Natural killer cell (primary cell): ENCODE data around the gene SH2D3A. TPM values are rescaled to one million over a fixed set of nuclear protein-coding genes. Genes with fewer than 3 reads are reported as not detected.
"Not testable (repeated sequence)": the region's sequence is repeated elsewhere in the genome, so short reads cannot be mapped to it uniquely, and the experiment has no call there.

ENCODE experiments used
- ATAC-seq, 3 donors: fragments of 150-1000 bp in 2 of 3; fragments of 200-7000 bp in 1 of 3; cut with Tn5 transposase; 1 replicate in 1 of 3; 2 replicates in 2 of 3; pipeline ENCODE4 v1.10.0; 2021; ENCODE audit warnings: mild to moderate bottlenecking in 2 of 3, moderate library complexity in 2 of 3
- DNase-seq, 2 donors: peaks; one replicate each; pipeline versions ENCODE4 v3.0.0 to v3.0.0-alpha.2; 2013 to 2021; ENCODE audit warnings: mixed read lengths in 1 of 2
- H3K27ac ChIP-seq: one replicate; pipeline ENCODE4 v1.5.1; 2013; ENCODE audit warnings: mild to moderate bottlenecking, low read length
- H3K27me3 ChIP-seq: one replicate; pipeline ENCODE4 v1.6.1; 2013; ENCODE audit warnings: low read length; ENCODE audit not compliant: control insufficient read depth, insufficient read depth
- H3K36me3 ChIP-seq: one replicate; pipeline ENCODE4 v1.6.1; 2013; ENCODE audit warnings: low read length; ENCODE audit not compliant: control insufficient read depth, insufficient read depth
- H3K4me1 ChIP-seq: one replicate; pipeline ENCODE4 v1.6.1; 2013; ENCODE audit warnings: low read length; ENCODE audit not compliant: control insufficient read depth, insufficient read depth
- H3K4me3 ChIP-seq: one replicate; pipeline ENCODE4 v1.5.1; 2013; ENCODE audit warnings: low read length
- H3K9me3 ChIP-seq: one replicate; pipeline ENCODE4 v1.6.1; 2013; ENCODE audit warnings: low read length; ENCODE audit not compliant: control insufficient read depth, insufficient read depth
- H3K27ac Mint-ChIP-seq, 2 donors: one replicate each; pipeline ENCODE4 v1.8.0; 2022; ENCODE audit warnings: mild to moderate bottlenecking in 2 of 2, mixed read lengths in 2 of 2, moderate library complexity in 1 of 2
- H3K27me3 Mint-ChIP-seq, 2 donors: one replicate each; pipeline ENCODE4 v1.8.0; 2022; ENCODE audit warnings: low read depth in 2 of 2, mixed read lengths in 2 of 2
- H3K36me3 Mint-ChIP-seq: one replicate; pipeline ENCODE4 v1.8.0; 2022; ENCODE audit warnings: mixed read lengths
- H3K4me1 Mint-ChIP-seq, 2 donors: one replicate each; pipeline ENCODE4 v1.8.0; 2022; ENCODE audit warnings: mixed read lengths in 2 of 2
- H3K4me3 Mint-ChIP-seq: one replicate; pipeline ENCODE4 v1.8.0; 2022; ENCODE audit warnings: mild to moderate bottlenecking, moderate library complexity, mixed read lengths
- H3K9me3 Mint-ChIP-seq, 2 donors: one replicate each; pipeline ENCODE4 v1.8.0; 2022; ENCODE audit warnings: mixed read lengths in 2 of 2
- CTCF ChIP-seq: fragments of 200-600 bp; IDR thresholded peaks from one replicate; pipeline ENCODE4 v1.8.0; 2022; ENCODE audit warnings: antibody characterized with exemption
- WGBS: methylation state at CpG from one replicate; pipeline ENCODE4 v1.1.7; 2013; ENCODE audit warnings: missing lambda C conversion rate; ENCODE audit not compliant: insufficient coverage; 5-methylcytosine and 5-hydroxymethylcytosine counted together
- intact Hi-C: fragments of 100-400 bp; cut with micrococcal nuclease; formaldehyde crosslinking; loops from one replicate; pipeline ENCODE4 v1.14.2; 2022
- total RNA-seq, 4 donors: library from RNA; stranded (reverse); fragments of 120-200 nt in 1 of 4; gene quantifications; one replicate each; pipeline versions ENCODE4 v1.2.3 to v1.2.4, GENCODE V29; 2013 to 2022

SH2D3A gene
- total RNA-seq, 3 donors from 2014 or later (not counting 1 experiment from before 2014, with no cell fraction given) = 14.6 to 20.1 (median 15.3) TPM

DNA sequence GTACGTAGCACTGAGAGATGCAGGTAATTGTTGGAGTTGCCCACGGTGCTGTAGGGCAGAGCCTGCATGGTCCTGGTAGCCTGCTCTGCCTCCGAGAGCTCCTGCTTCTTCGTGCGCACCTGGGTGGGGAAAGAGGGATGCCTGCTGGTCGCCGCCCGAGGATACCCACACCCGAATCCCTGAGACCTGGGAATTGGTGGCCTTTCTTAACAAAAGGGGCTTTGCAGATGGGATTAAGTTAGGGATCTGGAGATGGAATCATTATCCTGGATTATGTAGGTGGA is 56.2 kb downstream of the SH2D3A start:
- no peaks in the 10 kb centered on the region for H3K36me3 Mint-ChIP-seq
- no peaks in the 10 kb centered on the region for H3K9me3 ChIP-seq
- no peak for TF ChIP-seq CTCF
- no peak overlapping the region for H3K4me3 Mint-ChIP-seq
- intact Hi-C loops = no loop called here
- no peak overlapping the region for H3K27ac ChIP-seq
- H3K4me1 ChIP-seq = peaks cover 8% of the 10 kb centered on the region
- H3K27me3 ChIP-seq = peaks cover 3% of the 10 kb centered on the region
- ATAC-seq = no peak
- DNase-seq = no peak
- peaks cover 7 to 17% of the 10 kb centered on the region in 2 donors for H3K4me1 Mint-ChIP-seq
- no peak overlapping the region for H3K4me3 ChIP-seq
- H3K27me3 Mint-ChIP-seq = peaks cover 23 to 27% of the 10 kb centered on the region in 2 donors
- H3K36me3 ChIP-seq = no peaks in the 10 kb centered on the region
- 62% methylated on average over 9 of the region's 9 CpGs for WGBS
- no peaks in the 10 kb centered on the region for H3K9me3 Mint-ChIP-seq
- H3K27ac Mint-ChIP-seq = no peak overlapping the region

DNA sequence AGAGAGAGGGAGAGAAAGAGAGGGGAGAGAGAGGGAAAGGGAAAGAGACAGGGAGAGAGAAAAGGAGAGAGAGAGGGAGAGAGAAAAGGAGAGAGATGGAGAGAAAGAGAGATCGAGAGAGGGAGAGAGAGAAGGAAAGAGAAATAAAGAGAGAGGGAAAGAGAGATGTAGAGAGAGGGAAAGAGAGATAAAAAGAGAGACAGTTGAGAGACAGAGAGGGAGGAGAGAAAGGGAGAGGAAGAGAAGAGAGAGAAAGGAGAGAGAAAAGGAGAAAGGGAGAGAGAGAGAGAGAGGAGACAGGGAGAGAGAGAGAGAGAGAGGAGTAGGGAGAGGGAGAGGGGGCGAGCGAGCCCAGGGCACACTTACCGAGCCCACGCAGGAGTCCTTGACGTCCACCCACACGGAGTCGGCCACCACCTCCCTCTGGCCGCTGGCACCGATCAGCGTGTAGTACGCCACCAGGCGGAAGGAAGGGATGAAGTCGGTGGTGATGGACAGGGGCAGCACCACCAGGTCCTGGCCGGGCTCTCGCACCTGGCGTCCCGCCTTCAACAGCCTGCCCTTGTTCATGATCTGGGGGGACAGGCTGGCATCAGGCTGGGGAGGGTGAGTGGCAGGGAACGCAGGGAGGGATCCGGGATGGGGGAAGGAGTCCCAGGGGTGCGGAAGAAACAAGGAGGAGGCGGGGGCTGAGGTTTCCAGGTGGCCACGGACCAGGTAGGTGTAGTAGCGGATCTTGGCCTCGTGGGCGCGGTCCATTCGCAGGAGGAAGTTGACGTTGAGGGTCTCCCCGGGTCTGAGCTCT is 56.8 kb downstream of the SH2D3A start:
- Histone ChIP-seq H3K9me3 (no peaks in the 10 kb centered on the region), H3K4me3 (no peak overlapping the region), H3K4me1 (peaks cover 8% of the 10 kb centered on the region), H3K27ac (no peak overlapping the region), H3K36me3 (no peaks in the 10 kb centered on the region), H3K27me3 (peaks cover 3% of the 10 kb centered on the region)
- H3K27ac Mint-ChIP-seq = peak overlapping the region in 1 of 2 donors; percentile 6
- H3K27me3 Mint-ChIP-seq = peaks cover 23 to 27% of the 10 kb centered on the region in 2 donors
- intact Hi-C loops = no loop called here
- H3K36me3 Mint-ChIP-seq = no peaks in the 10 kb centered on the region
- H3K4me1 Mint-ChIP-seq = peaks cover 7 to 17% of the 10 kb centered on the region in 2 donors
- peak in 1 of 2 donors; percentile 42 for DNase-seq
- no peak for TF ChIP-seq CTCF
- 14% methylated on average over 30 of the region's 30 CpGs for WGBS
- no peak overlapping the region for H3K4me3 Mint-ChIP-seq
- ATAC-seq = peak in 2 of 3 donors; percentile 40 to 49
- H3K9me3 Mint-ChIP-seq = no peaks in the 10 kb centered on the region

GRCh38 chr19:6709549-6709948 is 57.7 kb downstream of the SH2D3A start:
- intact Hi-C loops = no loop called here

DNA sequence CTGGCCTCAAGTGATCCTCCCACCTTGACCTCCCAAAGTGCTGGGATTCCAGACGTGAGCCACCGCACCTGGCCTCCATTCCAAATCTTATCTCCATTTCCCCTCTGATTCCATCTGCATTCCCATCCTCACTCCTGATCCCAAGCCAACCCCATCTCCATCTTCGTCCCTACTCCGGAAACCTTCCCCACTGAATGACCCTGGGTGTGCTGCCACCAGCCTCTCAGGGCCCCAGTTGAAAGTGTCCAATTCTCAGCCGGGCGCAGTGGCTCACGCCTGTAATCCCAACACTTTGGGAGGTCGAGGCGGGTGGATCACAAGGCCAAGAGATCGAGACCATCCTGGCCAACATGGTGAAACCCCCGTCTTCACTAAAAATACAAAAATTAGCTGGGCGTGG is 58.3 kb downstream of the SH2D3A start:
- H3K4me1 ChIP-seq, H3K4me3 ChIP-seq, ATAC-seq, intact Hi-C loops, H3K36me3 ChIP-seq, H3K27me3 ChIP-seq, H3K9me3 ChIP-seq, H3K9me3 Mint-ChIP-seq, H3K27ac Mint-ChIP-seq, DNase-seq, H3K4me3 Mint-ChIP-seq, H3K36me3 Mint-ChIP-seq, H3K27ac ChIP-seq: not testable (repeated sequence)
- Mint-ChIP-seq H3K27me3 (peaks cover 23 to 27% of the 10 kb centered on the region in 2 donors), H3K4me1 (peaks cover 7 to 17% of the 10 kb centered on the region in 2 donors)
- 92% methylated on average over 12 of the region's 12 CpGs for WGBS

More at GRCh38 chr19:6709549-6709948, 57.7 kb downstream of the SH2D3A start:
- Mint-ChIP-seq H3K4me3 (no peak overlapping the region), H3K36me3 (no peaks in the 10 kb centered on the region), H3K4me1 (peaks cover 7 to 17% of the 10 kb centered on the region in 2 donors), H3K9me3 (no peaks in the 10 kb centered on the region), H3K27me3 (peaks cover 23 to 27% of the 10 kb centered on the region in 2 donors), H3K27ac (peak overlapping the region in 1 of 2 donors; percentile 6)
- no peak overlapping the region for H3K4me3 ChIP-seq
- H3K36me3 ChIP-seq = no peaks in the 10 kb centered on the region
- 45% methylated on average over 14 of the region's 14 CpGs for WGBS
- ATAC-seq (no peak), DNase-seq (no peak)
- H3K27ac ChIP-seq = no peak overlapping the region
- H3K27me3 ChIP-seq = peaks cover 3% of the 10 kb centered on the region
- peaks cover 8% of the 10 kb centered on the region for H3K4me1 ChIP-seq
- H3K9me3 ChIP-seq = no peaks in the 10 kb centered on the region
- TF ChIP-seq CTCF = no peak
